HG03108 (cell line): ENCODE results near the gene KIF1A.

Experiments
- ATAC-seq: cut with Tn5 transposase; IDR thresholded peaks from one replicate; pipeline ENCODE4 v1.9.1; 2021; ENCODE audit warnings: moderate library complexity; ENCODE audit not compliant: unreplicated experiment

Gene KIF1A

GRCh38 chr2:240821429-240821778, 1.4 kb upstream of the KIF1A start:
- no peak for ATAC-seq

- ATAC-seq: no peak
These were observed 799 bp upstream of the KIF1A start for GRCh38 chr2:240820607-240821428.

- ATAC-seq: no peak
These were observed 727 bp downstream of the KIF1A start for GRCh38 chr2:240819126-240819857.

- ATAC-seq: no peak
These were observed 1.5 kb downstream of the KIF1A start for GRCh38 chr2:240818293-240819125.

GRCh38 chr2:240817496-240818292, 2.3 kb downstream of the KIF1A start:
- ATAC-seq: no peak

GRCh38 chr2:240816584-240817495, 3.2 kb downstream of the KIF1A start:
- ATAC-seq: no peak

- ATAC-seq: no peak
These were observed 4.0 kb downstream of the KIF1A start for GRCh38 chr2:240815761-240816583.

- ATAC-seq: no peak
These were observed 4.9 kb downstream of the KIF1A start for GRCh38 chr2:240814946-240815760.

- ATAC-seq: no peak
These were observed 5.7 kb downstream of the KIF1A start for GRCh38 chr2:240814280-240814679.

GRCh38 chr2:240813231-240813921, 6.6 kb downstream of the KIF1A start:
- ATAC-seq: no peak

- ATAC-seq: no peak
These were observed 7.3 kb downstream of the KIF1A start for GRCh38 chr2:240812721-240813120.

GRCh38 chr2:240812301-240812680, 7.7 kb downstream of the KIF1A start:
- ATAC-seq: no peak

- no peak for ATAC-seq
These were observed 8.4 kb downstream of the KIF1A start for GRCh38 chr2:240811346-240812300.

GRCh38 chr2:240810621-240811020, 9.4 kb downstream of the KIF1A start:
- no peak for ATAC-seq

GRCh38 chr2:240810199-240810598, 9.8 kb downstream of the KIF1A start:
- no peak for ATAC-seq

- ATAC-seq: no peak
These were observed 10.7 kb downstream of the KIF1A start for GRCh38 chr2:240809276-240809675.
